ENCODE measurements around the gene SMIM28.

SMIM28 gene

DNA sequence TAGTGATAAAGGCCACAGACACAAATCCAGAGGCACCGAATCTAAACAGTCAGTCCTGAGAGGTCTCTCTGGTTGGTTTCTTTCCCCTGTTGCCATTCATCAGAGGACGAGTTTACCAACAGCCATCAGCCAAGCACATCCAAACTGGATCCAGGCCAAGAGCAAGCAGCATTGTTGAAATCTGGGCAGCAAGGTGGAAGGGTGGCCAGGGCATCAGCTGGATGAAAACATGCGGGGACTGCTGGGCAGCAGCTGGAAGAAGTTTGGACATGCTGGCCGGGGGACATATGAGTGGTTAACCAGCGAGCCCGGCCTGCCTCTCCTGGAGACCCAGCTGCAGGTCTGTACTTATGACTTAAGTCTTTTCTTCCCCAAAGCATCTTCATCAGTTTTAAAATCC is at the start of gene SMIM28:
Gene SMIM28, plus strand, starts transcription at position 62 of the 400 bp plus-strand sequence. Its CDS starts 168 bp downstream, at position 230.
- no peaks in the 10 kb centered on the region for H3K79me2 ChIP-seq (ENCODE audit: insufficient read depth, low read length)
- no peaks in the 10 kb centered on the region for H3K9me2 ChIP-seq (ENCODE audit: low read depth, low read length)
- no peak within 1 kb of the TSS for H3K4me3 ChIP-seq (ENCODE audit: low read depth, low read length, poor library complexity, severe bottlenecking)
- H2AFZ ChIP-seq (ENCODE audit: low read length) = no peak within 1 kb of the TSS
- no peak within 1 kb of the TSS for H3K9ac ChIP-seq (ENCODE audit: low read length)
- no peaks in the 10 kb centered on the region for H3K4me1 ChIP-seq (ENCODE audit: insufficient read depth, low read length, severe bottlenecking)
- no peaks in the 10 kb centered on the region for H3K36me3 ChIP-seq (ENCODE audit: insufficient read depth, low read length)
- H3K27ac ChIP-seq (ENCODE audit: low read depth, low read length, poor library complexity, severe bottlenecking) = no peak within 1 kb of the TSS
- H4K20me1 ChIP-seq (ENCODE audit: insufficient read depth, low read length) = no peaks in the 10 kb centered on the region
- H3K27me3 ChIP-seq (ENCODE audit: insufficient read depth, low read length) = no peaks in the 10 kb centered on the region
- no peaks in the 10 kb centered on the region for H3K9me3 ChIP-seq (ENCODE audit: low read length)
- H3K4me2 ChIP-seq (ENCODE audit: low read length) = no peak within 1 kb of the TSS
- TF ChIP-seq, protein P1, sequence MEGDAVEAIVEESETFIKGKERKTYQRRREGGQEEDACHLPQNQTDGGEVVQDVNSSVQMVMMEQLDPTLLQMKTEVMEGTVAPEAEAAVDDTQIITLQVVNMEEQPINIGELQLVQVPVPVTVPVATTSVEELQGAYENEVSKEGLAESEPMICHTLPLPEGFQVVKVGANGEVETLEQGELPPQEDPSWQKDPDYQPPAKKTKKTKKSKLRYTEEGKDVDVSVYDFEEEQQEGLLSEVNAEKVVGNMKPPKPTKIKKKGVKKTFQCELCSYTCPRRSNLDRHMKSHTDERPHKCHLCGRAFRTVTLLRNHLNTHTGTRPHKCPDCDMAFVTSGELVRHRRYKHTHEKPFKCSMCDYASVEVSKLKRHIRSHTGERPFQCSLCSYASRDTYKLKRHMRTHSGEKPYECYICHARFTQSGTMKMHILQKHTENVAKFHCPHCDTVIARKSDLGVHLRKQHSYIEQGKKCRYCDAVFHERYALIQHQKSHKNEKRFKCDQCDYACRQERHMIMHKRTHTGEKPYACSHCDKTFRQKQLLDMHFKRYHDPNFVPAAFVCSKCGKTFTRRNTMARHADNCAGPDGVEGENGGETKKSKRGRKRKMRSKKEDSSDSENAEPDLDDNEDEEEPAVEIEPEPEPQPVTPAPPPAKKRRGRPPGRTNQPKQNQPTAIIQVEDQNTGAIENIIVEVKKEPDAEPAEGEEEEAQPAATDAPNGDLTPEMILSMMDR (IDR thresholded peaks at IDR 0.05; ENCODE audit: low read length) = no peak
- no peak for TF ChIP-seq EZH2 (IDR thresholded peaks at IDR 0.05; ENCODE audit: borderline replicate concordance, low read length)
- no peaks in the 10 kb centered on the region for H3F3A ChIP-seq (ENCODE audit: insufficient read depth, low read length)

DNA sequence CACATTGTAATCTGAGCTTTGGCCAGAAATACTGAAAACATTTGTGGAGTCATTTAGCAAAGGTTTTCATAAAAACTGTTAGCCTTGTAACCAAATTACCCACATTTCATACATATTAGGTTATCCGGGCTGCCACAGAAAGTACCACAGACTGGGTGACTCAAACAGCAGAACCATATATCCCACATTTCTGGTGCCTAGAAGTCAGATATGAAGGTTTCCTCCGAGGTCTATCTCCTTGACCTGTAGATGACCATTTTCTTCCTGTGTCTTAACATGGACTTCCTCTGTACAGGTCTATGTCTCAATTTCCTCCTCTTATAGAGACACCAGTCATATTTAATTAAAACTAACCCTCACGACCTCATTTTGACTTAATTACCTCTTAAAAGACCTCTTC is 49.5 kb upstream of the SMIM28 start:
- no peak for TF ChIP-seq EZH2 (IDR thresholded peaks at IDR 0.05; ENCODE audit: borderline replicate concordance, low read length)
- TF ChIP-seq, protein P1 (IDR thresholded peaks at IDR 0.05; ENCODE audit: low read length) = no peak
- Histone ChIP-seq H3K9me2 (ENCODE audit: low read depth, low read length) (no peaks in the 10 kb centered on the region), H3K9me3 (ENCODE audit: low read length) (no peaks in the 10 kb centered on the region), H3K4me3 (ENCODE audit: low read depth, low read length, poor library complexity, severe bottlenecking) (no peak overlapping the region), H4K20me1 (ENCODE audit: insufficient read depth, low read length) (no peaks in the 10 kb centered on the region), H3K4me2 (ENCODE audit: low read length) (no peak overlapping the region), H3K27me3 (ENCODE audit: insufficient read depth, low read length) (no peaks in the 10 kb centered on the region), H3K36me3 (ENCODE audit: insufficient read depth, low read length) (no peaks in the 10 kb centered on the region), H3F3A (ENCODE audit: insufficient read depth, low read length) (no peaks in the 10 kb centered on the region), H2AFZ (ENCODE audit: low read length) (no peak overlapping the region), H3K4me1 (ENCODE audit: insufficient read depth, low read length, severe bottlenecking) (no peaks in the 10 kb centered on the region), H3K9ac (ENCODE audit: low read length) (no peak overlapping the region), H3K79me2 (ENCODE audit: insufficient read depth, low read length) (no peaks in the 10 kb centered on the region), H3K27ac (ENCODE audit: low read depth, low read length, poor library complexity, severe bottlenecking) (no peak overlapping the region)

DNA sequence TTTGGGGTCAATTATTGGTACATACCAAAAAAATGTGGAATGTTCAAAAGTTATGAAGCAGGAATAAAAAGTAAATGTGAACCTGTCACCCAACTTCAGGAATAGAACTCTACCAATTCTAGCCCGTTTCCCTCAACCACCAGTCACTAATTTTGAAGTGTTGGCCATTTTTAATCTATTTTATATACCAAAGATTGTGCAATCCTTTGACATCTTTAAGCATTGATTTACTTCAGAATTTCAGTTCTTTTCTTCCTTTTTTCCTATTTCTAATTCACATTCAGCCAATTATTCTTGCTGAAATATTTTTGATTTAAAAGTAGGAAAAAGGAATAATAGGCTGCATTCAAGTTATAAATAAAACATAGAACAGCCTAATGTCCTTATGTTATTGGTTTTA is 46.9 kb upstream of the SMIM28 start:
- H3K4me2 ChIP-seq (ENCODE audit: low read length) = no peak overlapping the region
- H3K4me3 ChIP-seq (ENCODE audit: low read depth, low read length, poor library complexity, severe bottlenecking) = no peak overlapping the region
- no peaks in the 10 kb centered on the region for H3K4me1 ChIP-seq (ENCODE audit: insufficient read depth, low read length, severe bottlenecking)
- no peak for TF ChIP-seq EZH2 (IDR thresholded peaks at IDR 0.05; ENCODE audit: borderline replicate concordance, low read length)
- TF ChIP-seq, protein P1 (IDR thresholded peaks at IDR 0.05; ENCODE audit: low read length) = no peak
- H2AFZ ChIP-seq (ENCODE audit: low read length) = no peak overlapping the region
- no peaks in the 10 kb centered on the region for H3F3A ChIP-seq (ENCODE audit: insufficient read depth, low read length)
- H3K36me3 ChIP-seq (ENCODE audit: insufficient read depth, low read length) = no peaks in the 10 kb centered on the region
- H3K9ac ChIP-seq (ENCODE audit: low read length) = no peak overlapping the region
- no peaks in the 10 kb centered on the region for H3K9me2 ChIP-seq (ENCODE audit: low read depth, low read length)
- H3K79me2 ChIP-seq (ENCODE audit: insufficient read depth, low read length) = no peaks in the 10 kb centered on the region
- no peaks in the 10 kb centered on the region for H4K20me1 ChIP-seq (ENCODE audit: insufficient read depth, low read length)
- H3K27me3 ChIP-seq (ENCODE audit: insufficient read depth, low read length) = no peaks in the 10 kb centered on the region
- no peaks in the 10 kb centered on the region for H3K9me3 ChIP-seq (ENCODE audit: low read length)
- H3K27ac ChIP-seq (ENCODE audit: low read depth, low read length, poor library complexity, severe bottlenecking) = no peak overlapping the region
